ENCODE results near the gene HDGF. TPM values are rescaled to one million over a fixed set of nuclear protein-coding genes. Genes with fewer than 3 reads are reported as not detected.
A peak's percentile ranks its signal among the peaks of the same experiment; 100 is the strongest.

Gene HDGF
- total RNA-seq, 1 experiment from 2014 or later: 310 TPM

DNA sequence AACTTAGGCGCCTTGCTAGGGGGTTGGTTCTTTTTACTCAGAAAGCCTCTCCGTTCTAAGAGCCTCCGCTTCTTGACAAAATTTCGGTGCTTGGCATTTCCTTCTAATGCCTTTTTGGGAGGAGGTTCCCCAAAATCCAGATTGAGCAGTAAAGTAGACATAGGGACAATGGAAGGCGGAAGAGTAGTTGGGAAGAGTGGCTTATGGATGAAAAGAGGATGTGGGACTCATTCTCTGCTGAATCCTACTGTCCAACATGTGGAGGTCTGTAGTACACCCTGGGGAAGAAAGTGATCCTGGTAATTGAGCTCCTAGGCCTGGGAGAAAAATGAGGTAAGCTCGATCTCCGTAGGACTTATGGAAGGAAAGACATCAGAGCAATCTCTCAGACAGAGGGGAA is 24.0 kb downstream of the HDGF start:
- Histone ChIP-seq H3K18ac (ENCODE audit: insufficient read length, low read depth, low read length) (no peak overlapping the region), H3K4me1 (ENCODE audit: insufficient read depth, low read length) (peaks cover 5% of the 10 kb centered on the region), H2AFZ (ENCODE audit: low read length) (no peak overlapping the region), H3K79me1 (ENCODE audit: insufficient read depth, low read depth, low read length, poor library complexity, severe bottlenecking) (peaks cover 21% of the 10 kb centered on the region), H3K4me2 (ENCODE audit: insufficient read depth, insufficient read length, low read length) (peak overlapping the region; percentile 97), H2BK5ac (ENCODE audit: insufficient read length, low read length) (no peak overlapping the region), H2BK15ac (ENCODE audit: low read depth, low read length) (no peak overlapping the region), H3K23ac (ENCODE audit: insufficient read length, low read depth, low read length) (no peak overlapping the region), H3K27ac (ENCODE audit: insufficient read length, low read depth, low read length) (no peak overlapping the region), H4K20me1 (ENCODE audit: control insufficient read depth, insufficient read depth, insufficient read length) (peaks cover 3% of the 10 kb centered on the region), H2BK20ac (ENCODE audit: low read depth, low read length, poor library complexity, severe bottlenecking) (no peak overlapping the region), H3T11ph (ENCODE audit: low read length) (no peak overlapping the region), H4K5ac (ENCODE audit: insufficient read length, low read depth, low read length) (no peak overlapping the region), H4K91ac (ENCODE audit: insufficient read length, low read depth, low read length) (no peak overlapping the region), H3K56ac (ENCODE audit: insufficient read length, low read depth, low read length) (no peak overlapping the region), H3K4ac (ENCODE audit: low read depth, low read length) (no peak overlapping the region), H2BK12ac (ENCODE audit: insufficient read length, low read depth, low read length) (no peak overlapping the region), H3K14ac (ENCODE audit: insufficient read depth, low read length) (no peak overlapping the region), H2AK5ac (ENCODE audit: insufficient read length, low read length) (no peak overlapping the region), H3K9ac (ENCODE audit: extremely low read depth, insufficient read length, low read length) (peak overlapping the region; percentile 91), H3K27me3 (ENCODE audit: insufficient read depth, low read length) (no peaks in the 10 kb centered on the region), H3K9me3 (ENCODE audit: control insufficient read depth, low read depth, low read length) (no peaks in the 10 kb centered on the region), H3K79me2 (ENCODE audit: insufficient read depth, low read length) (peaks cover 27% of the 10 kb centered on the region; the same call in 1 of the 2 replicates), H2BK120ac (ENCODE audit: low read depth, low read length, poor library complexity, severe bottlenecking) (no peak overlapping the region), H3K23me2 (ENCODE audit: insufficient read length, low read depth, low read length, poor library complexity, severe bottlenecking) (no peaks in the 10 kb centered on the region), H4K8ac (replicated peaks; ENCODE audit: insufficient read length, low read depth, low read length) (no peak overlapping the region)
- TF ChIP-seq, protein P1, sequence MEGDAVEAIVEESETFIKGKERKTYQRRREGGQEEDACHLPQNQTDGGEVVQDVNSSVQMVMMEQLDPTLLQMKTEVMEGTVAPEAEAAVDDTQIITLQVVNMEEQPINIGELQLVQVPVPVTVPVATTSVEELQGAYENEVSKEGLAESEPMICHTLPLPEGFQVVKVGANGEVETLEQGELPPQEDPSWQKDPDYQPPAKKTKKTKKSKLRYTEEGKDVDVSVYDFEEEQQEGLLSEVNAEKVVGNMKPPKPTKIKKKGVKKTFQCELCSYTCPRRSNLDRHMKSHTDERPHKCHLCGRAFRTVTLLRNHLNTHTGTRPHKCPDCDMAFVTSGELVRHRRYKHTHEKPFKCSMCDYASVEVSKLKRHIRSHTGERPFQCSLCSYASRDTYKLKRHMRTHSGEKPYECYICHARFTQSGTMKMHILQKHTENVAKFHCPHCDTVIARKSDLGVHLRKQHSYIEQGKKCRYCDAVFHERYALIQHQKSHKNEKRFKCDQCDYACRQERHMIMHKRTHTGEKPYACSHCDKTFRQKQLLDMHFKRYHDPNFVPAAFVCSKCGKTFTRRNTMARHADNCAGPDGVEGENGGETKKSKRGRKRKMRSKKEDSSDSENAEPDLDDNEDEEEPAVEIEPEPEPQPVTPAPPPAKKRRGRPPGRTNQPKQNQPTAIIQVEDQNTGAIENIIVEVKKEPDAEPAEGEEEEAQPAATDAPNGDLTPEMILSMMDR (conservative IDR thresholded peaks at IDR 0.05): no peak
- Mint-ChIP-seq H3K4me1 (peaks cover 10 to 14% of the 10 kb centered on the region in 2 experiments), H3K27me3 (ENCODE audit: low read depth) (no peaks in the 10 kb centered on the region; the same call in 1 of the 2 replicates), H3K9me3 (no peaks in the 10 kb centered on the region), H3K27ac (peak overlapping the region; percentile 93 to 99 (median 98)), H3K4me3 (no peak overlapping the region), H3K36me3 (ENCODE audit: insufficient read depth in 1 of 3, low read depth in 3 of 3) (peaks cover 21 to 23% (median 22%) of the 10 kb centered on the region in 3 experiments)
- no CpG with 5 or more reads among the region's 7 CpGs for WGBS (ENCODE audit: extremely low coverage, insufficient read length, low lambda C conversion rate)
- no peak for DNase-seq
